ELF-1 (cell line): ENCODE data around the gene SLX4IP.
A peak's percentile ranks its signal among the peaks of the same experiment; 100 is the strongest.

ENCODE experiments used
- DNase-seq: peaks from one replicate; pipeline ENCODE4 v3.0.0-alpha.2; 2016; ENCODE audit warnings: low read depth, low spot score

SLX4IP gene

GRCh38 chr20:10466325-10466724 lies 31.2 kb downstream of the SLX4IP start:
- DNase-seq: peak; percentile 92

- no peak for DNase-seq
These were observed 31.8 kb downstream of the SLX4IP start for GRCh38 chr20:10466855-10467254.

GRCh38 chr20:10467681-10468339 lies 32.7 kb downstream of the SLX4IP start:
- DNase-seq: no peak

GRCh38 chr20:10468340-10468845 lies 33.3 kb downstream of the SLX4IP start:
- no peak for DNase-seq

DNA sequence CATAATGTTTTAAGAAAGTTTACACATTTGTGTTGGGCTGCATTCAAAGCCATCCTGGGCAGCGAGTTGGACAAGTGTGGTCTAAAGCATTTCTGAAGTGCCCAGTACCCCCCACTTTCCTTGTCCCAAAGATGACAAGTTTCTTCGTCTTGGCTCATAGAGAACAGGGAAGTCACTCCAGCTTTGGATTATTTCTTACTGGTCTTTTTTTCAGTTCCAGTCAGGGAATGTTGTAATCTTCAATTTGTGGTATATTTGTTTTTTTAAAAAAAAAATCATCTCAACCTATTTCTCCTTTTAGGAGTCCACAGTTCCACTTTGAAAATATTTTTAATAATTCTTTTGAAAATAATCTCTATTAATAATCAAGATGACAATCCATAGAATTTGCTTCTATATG lies 34.0 kb downstream of the SLX4IP start:
- DNase-seq: no peak

- peak; percentile 64 for DNase-seq
These were observed 34.5 kb downstream of the SLX4IP start for GRCh38 chr20:10469599-10469998.

DNA sequence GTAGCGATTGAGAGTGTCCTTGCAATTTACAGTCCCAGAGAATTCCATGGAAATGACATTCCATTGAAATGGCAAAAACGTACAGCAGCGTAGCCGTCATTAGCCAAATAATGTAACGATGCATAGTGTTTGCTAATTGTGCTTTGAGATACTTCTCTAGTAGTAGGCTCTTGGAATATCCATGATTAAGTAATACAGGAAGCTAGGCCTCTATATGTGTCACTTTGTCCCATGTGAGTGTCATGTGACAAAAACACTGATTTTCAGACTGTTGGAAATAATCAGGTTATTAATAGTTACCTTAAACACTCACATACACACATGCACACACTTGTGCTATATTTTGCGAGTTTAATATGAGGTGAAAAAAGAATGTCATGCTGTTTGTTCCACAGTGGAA lies 35.2 kb downstream of the SLX4IP start:
- no peak for DNase-seq

DNA sequence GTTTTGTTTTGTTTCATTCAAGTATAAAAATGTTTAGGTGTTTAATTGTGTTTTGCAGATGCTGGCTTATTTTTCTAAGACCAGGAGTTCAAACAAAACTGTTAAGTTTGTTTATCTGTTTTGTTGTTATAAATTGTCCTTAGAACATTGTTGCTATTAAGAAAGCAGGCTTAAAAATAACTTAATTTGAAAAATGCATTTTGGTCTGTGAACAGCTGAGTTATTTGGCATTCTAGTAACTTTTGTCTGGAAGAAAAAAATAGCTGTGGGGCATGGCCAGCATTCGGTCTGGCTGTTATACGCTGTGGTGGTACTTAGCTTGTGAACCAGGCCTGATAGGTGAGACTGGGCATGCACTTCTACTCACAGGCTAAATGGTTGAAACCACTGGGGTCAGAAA lies 37.8 kb downstream of the SLX4IP start:
- DNase-seq: no peak

DNA sequence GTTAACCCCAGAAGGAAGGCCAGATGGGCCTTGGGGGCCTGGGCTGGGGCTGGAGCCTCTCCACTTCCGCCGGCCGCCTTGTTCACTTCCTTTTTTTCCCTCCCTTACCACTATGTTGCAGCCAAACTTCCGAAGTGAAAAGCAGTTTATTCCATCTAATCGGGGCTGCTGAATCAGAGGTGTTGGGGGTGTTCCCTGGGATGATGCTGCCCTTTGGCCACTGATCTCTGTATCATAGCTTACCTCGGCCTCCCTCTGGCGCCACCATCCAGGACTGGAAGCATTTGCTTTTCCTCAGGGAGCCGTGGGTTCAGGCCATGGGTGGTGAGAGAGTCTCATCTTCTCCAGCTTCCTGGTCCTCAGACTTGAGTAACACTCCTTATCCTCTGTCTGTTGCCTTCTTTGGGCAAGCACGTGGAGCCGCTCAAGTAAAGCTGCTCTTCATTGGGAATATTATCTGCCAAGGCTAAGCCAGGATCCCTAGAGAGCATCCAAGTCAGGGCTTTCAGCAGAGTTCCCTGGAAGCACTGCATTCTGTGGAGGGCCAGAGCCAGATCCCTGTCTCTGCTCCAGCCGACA lies 39.6 kb downstream of the SLX4IP start:
- no peak for DNase-seq

DNA sequence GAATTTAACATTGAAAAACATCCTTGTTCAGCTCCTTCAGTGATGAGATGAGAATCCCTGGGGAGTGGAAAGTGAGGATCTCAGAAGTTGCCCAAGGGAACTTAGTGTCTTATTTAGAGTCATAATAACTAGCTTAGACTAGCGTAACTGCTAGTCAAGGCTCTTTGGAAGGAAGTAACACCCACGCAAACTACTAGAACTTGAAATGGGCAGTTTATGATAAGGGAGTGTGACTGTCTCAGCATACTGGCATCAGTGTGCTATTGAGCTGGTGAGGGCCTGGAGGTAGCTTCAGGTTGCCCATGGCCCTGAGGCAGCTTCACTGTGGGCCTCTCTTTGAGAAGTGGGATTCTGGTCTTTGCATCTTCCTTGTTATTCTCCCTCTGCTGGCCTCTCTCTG lies 40.1 kb downstream of the SLX4IP start:
- DNase-seq: no peak

- no peak for DNase-seq
These were observed 41.2 kb downstream of the SLX4IP start for GRCh38 chr20:10476319-10476724.

- no peak for DNase-seq
These were observed 43.1 kb downstream of the SLX4IP start for GRCh38 chr20:10478205-10478604.

GRCh38 chr20:10478930-10479329 lies 43.8 kb downstream of the SLX4IP start:
- DNase-seq: no peak

GRCh38 chr20:10481676-10482075 lies 46.6 kb downstream of the SLX4IP start:
- no peak for DNase-seq

DNA sequence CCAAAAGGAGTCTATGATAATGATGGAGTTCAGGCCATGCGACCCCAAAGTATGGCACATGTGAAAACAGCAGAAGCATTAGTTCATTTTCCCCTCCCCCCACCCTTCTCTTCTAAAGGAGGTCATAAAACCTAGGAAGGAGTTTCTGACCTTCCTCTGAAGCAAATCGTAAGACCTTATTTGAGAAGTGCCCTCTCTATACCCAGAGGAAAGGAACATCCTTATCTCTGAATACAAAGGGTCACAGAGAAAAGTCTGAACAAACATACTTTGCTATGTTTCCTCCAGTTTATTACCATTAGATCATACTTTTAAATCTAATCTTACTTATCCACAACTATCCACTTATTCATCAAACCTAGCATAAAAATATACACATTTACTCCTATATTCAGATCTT lies 48.6 kb downstream of the SLX4IP start:
- DNase-seq: no peak

DNA sequence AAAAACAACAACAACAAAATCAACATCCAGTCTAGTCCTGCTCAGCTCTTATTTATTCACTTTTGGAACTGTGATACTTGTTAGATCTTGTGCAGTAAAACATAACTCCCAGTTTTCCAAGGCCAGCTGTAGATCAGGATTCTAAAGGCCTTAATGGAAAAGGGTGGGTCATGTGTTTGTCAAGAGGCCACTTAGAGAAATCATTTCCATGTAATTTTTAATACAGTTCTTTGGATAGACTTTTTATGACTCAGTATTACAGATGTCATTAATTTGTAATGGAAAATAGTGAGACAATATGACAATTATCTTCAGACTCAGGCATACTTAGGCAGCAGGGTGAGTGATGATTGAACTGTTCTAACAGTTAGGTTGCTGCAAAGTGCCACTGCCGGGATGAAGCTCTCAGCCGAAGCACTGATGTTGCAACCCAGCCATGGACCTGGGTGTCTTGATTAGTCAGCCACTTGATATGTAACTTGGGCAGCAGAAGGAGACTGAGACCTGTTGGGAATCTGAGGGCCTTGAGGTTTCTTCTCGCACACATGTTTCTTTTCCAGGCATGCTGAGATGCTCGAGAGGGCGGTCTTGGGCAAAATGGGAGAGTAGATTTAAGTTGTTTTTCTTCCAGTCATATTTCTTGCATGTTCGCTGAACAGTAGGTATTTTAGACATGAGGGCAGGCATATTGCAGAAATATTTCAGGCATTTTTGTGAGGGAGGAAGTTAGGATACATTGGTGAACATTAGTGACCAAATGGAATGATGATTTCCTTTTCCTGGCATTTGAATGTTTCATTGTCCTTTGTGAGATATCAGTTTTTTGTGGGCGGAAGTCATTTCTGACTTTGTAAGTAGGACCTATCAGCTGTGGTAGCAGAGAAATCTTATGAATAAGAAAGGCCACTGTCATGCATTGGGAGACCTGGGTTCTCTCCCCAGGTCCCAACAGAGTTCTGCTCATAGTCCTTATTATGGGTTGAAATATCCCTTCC lies 52.3 kb downstream of the SLX4IP start:
- DNase-seq: no peak

GRCh38 chr20:10488534-10488933 lies 53.4 kb downstream of the SLX4IP start:
- no peak for DNase-seq

DNA sequence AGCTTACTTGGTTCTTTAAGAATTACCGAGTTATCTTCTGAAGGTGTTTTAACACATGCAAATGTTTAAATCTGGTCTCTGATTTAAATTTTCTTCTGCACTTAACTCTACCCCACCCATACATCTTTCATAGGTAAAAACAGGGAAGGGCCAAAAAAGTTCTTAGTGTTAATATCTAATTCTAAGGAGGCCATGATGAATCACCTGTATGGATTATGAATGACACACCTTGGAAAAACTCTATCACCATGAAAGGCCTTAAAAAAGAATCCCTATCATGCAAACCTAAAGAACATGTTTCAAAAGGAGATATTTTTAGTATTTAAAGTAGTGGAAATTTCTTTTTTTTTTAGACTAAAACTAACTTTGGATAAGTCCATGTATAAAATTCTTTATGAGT lies 54.7 kb downstream of the SLX4IP start:
- DNase-seq: no peak

GRCh38 chr20:10490257-10490656 lies 55.2 kb downstream of the SLX4IP start:
- DNase-seq: no peak

DNA sequence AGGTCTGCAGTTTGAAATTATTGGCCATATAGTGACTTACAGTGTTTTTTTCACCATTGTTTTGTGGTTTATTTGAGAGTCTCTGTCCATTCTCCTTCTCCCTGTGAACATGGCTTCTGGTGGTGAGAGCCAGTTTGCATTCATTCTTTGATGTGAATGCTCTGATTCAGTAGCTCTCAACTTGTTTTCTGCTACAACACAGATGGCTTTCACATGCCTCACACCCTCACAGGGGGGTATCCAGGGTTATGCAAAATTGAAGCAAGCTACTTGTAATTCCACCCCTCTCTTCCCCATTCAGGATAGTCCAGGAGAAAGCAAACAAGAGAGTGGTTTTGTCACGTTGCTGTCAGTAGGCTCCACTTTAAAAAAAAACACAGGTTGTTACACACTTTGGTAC lies 55.6 kb downstream of the SLX4IP start:
- peak; percentile 52 for DNase-seq

DNA sequence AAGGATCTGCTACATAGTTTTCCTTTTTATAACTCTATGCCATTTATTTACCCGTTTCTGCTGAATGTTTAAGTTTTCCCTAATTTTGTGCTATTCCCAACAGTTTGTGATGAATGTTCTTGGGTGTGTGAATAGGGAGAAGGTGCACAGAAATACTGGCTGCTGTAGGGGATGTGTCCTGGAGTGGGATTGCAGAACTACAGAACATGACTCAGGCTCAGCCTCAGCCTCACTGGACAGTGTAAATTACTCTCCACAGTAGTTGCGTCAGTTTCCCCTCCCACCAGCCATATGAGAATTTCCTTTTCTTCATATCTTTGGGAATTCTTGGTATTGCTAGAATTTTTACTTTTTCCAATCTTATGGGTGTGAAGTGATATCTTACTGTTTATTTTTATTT lies 57.0 kb downstream of the SLX4IP start:
- DNase-seq: no peak

DNA sequence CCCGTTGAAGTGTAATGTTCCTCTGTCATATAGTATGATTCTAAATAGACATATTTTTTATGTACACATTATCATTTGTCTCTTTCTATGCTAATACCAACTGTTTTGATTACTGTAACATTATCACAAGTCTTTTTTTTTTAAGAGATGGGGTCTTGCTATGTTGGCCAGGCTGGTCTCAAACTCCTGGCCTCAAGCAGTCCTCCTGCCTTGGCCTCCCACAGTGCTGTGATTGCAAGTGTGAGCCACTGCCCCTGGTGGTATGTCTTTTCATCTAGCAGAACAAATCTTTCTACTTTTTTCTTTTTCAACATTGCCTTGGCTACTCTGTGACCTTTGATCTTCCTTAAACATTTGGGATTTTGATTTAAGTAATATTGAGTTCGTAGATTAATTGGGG lies 57.7 kb downstream of the SLX4IP start:
- DNase-seq: no peak
